GM18870 (cell line): ENCODE results near the gene AP1M2.
A peak's percentile ranks its signal among the peaks of the same experiment; 100 is the strongest.
"Not testable (repeated sequence)": the region's sequence is repeated elsewhere in the genome, so short reads cannot be mapped to it uniquely, and the experiment has no call there.

Experiments used
- ATAC-seq: cut with Tn5 transposase; IDR thresholded peaks from one replicate; pipeline ENCODE4 v1.9.1; 2021; ENCODE audit warnings: moderate library complexity; ENCODE audit not compliant: unreplicated experiment

AP1M2 gene

GRCh38 chr19:10602330-10603083 is 15.4 kb upstream of the AP1M2 start:
- no peak for ATAC-seq

GRCh38 chr19:10601999-10602329 is 14.9 kb upstream of the AP1M2 start:
- ATAC-seq: no peak

GRCh38 chr19:10600149-10600548 is 13.0 kb upstream of the AP1M2 start:
- ATAC-seq: no peak

GRCh38 chr19:10593820-10594637 is 6.9 kb upstream of the AP1M2 start:
- ATAC-seq: peak; percentile 40

- no peak for ATAC-seq
These were observed 6.0 kb upstream of the AP1M2 start for GRCh38 chr19:10593148-10593547.

- ATAC-seq: no peak
These were observed 683 bp upstream of the AP1M2 start for GRCh38 chr19:10587839-10588150.

- ATAC-seq: no peak
These were observed 716 bp downstream of the AP1M2 start for GRCh38 chr19:10586396-10586795.

GRCh38 chr19:10583036-10583776 is 3.9 kb downstream of the AP1M2 start:
- ATAC-seq: no peak

- ATAC-seq: no peak
These were observed 5.0 kb downstream of the AP1M2 start for GRCh38 chr19:10582091-10582490.

- ATAC-seq: no peak
These were observed 6.0 kb downstream of the AP1M2 start for GRCh38 chr19:10580979-10581631.

GRCh38 chr19:10577951-10578350 is 9.2 kb downstream of the AP1M2 start:
- no peak for ATAC-seq

- no peak for ATAC-seq
These were observed 11.9 kb downstream of the AP1M2 start for GRCh38 chr19:10575011-10575716.

- ATAC-seq: no peak
These were observed 12.7 kb downstream of the AP1M2 start for GRCh38 chr19:10574462-10574861.

GRCh38 chr19:10573793-10574192 is 13.3 kb downstream of the AP1M2 start:
- not testable (repeated sequence) for ATAC-seq

- ATAC-seq: peak; percentile 68
These were observed 18.1 kb downstream of the AP1M2 start, which contains the start of gene CDKN2D for GRCh38 chr19:10568826-10569651. Gene CDKN2D (minus strand): TSS chr19:10568979. CDS start chr19:10568653, 326 bp downstream.

GRCh38 chr19:10568062-10568825 is 18.9 kb downstream of the AP1M2 start:
- no peak for ATAC-seq

- no peak for ATAC-seq
These were observed 19.5 kb downstream of the AP1M2 start for GRCh38 chr19:10567656-10568055.

GRCh38 chr19:10566658-10567410 is 20.3 kb downstream of the AP1M2 start:
- ATAC-seq: no peak

GRCh38 chr19:10566408-10566657 is 20.8 kb downstream of the AP1M2 start:
- no peak for ATAC-seq
